Panc1 (cell line): ENCODE data around the gene PUS1. TPM values are rescaled to one million over a fixed set of nuclear protein-coding genes. Genes with fewer than 3 reads are reported as not detected.

ENCODE experiments used
- ATAC-seq: fragments of 200-7000 bp; cut with Tn5 transposase; 2 replicates; pipeline ENCODE4 v1.9.1; 2020; ENCODE audit warnings: mild to moderate bottlenecking, moderate library complexity
- BruUV-seq: library from RNA; stranded (reverse); fragments of 400-500 nt; replicated peaks from 2 replicates; lab custom pipeline; 2021; lab: Mats Ljungman, UMichigan
- CTCF ChIA-PET: fragments of 300-600 bp; sonication (Branson Sonifier 250); formaldehyde crosslinking; loops from one replicate; lab custom pipeline; 2022; ENCODE audit warnings: antibody characterized with exemption; lab: Charles Lee
- POLR2A ChIA-PET: fragments of 300-600 bp; sonication (Branson Sonifier 250); formaldehyde crosslinking; loops from one replicate; lab custom pipeline; 2022; ENCODE audit warnings: antibody characterized with exemption; lab: Charles Lee
- DNase-seq: peaks from one replicate; pipeline ENCODE4 v3.0.0-alpha.2; 2010; ENCODE audit warnings: low read depth, low spot score
- H3K27ac ChIP-seq: 2 replicates; pipeline ENCODE4 v1.5.1; 2011; ENCODE audit warnings: mild to moderate bottlenecking, low read length, inconsistent platforms
- H3K27me3 ChIP-seq: fragments of 200-500 bp; sonication (Bioruptor generic); 2 replicates; pipeline ENCODE4 v1.6.0; 2014; ENCODE audit warnings: low read length, inconsistent platforms; ENCODE audit not compliant: control insufficient read depth, insufficient read depth
- H3K36me3 ChIP-seq: fragments of 200-500 bp; sonication (Bioruptor generic); 2 replicates; pipeline ENCODE4 v1.5.1; 2014; ENCODE audit warnings: inconsistent platforms, mild to moderate bottlenecking, low read length, moderate library complexity; ENCODE audit not compliant: control insufficient read depth, insufficient read depth
- H3K4me1 ChIP-seq: 2 replicates; pipeline ENCODE4 v1.5.1; 2011; ENCODE audit warnings: inconsistent platforms, mild to moderate bottlenecking, low read length, moderate library complexity; ENCODE audit not compliant: control insufficient read depth, insufficient read depth
- H3K4me3 ChIP-seq, 2 experiments: 2 replicates each; pipeline ENCODE4 v1.5.1; 2011 to 2012; ENCODE audit warnings: low read depth in 2 of 2, low read length in 2 of 2, mild to moderate bottlenecking in 2 of 2, inconsistent platforms in 1 of 2, moderate library complexity in 1 of 2
- H3K9me3 ChIP-seq: fragments of 200-500 bp; sonication (Bioruptor generic); 2 replicates; pipeline ENCODE4 v1.5.1; 2014; ENCODE audit warnings: low read depth, mild to moderate bottlenecking, inconsistent platforms, low read length, moderate library complexity; ENCODE audit not compliant: control insufficient read depth, insufficient read depth
- POLR2AphosphoS5 ChIP-seq: IDR thresholded peaks from 2 replicates; pipeline ENCODE4 v1.6.1; 2012; ENCODE audit warnings: mild to moderate bottlenecking, low read depth, low read length, moderate library complexity
- SIN3A ChIP-seq: IDR thresholded peaks from 2 replicates; pipeline ENCODE4 v1.6.1; 2012; ENCODE audit warnings: low read depth, mild to moderate bottlenecking, low read length, moderate library complexity, borderline replicate concordance; ENCODE audit not compliant: insufficient read depth
- TCF7L2 ChIP-seq: IDR thresholded peaks from 2 replicates; pipeline ENCODE4 v1.6.1; 2011; ENCODE audit warnings: mild to moderate bottlenecking, low read depth, low read length, inconsistent platforms
- in situ Hi-C: cut with HindIII; loops from 2 replicates; pipeline ENCODE4 v1.10.0; 2016; ENCODE audit warnings: low sequenced_read_pairs, low pct_unique_long_range_greater_than_20kb
- intact Hi-C: fragments of 100-400 bp; cut with micrococcal nuclease; formaldehyde crosslinking; loops from one replicate; pipeline ENCODE4 v1.10.0; 2022; ENCODE audit not compliant: unreplicated experiment
- total RNA-seq: library from RNA; stranded (reverse); gene quantifications from one replicate; pipeline ENCODE4 v1.2.1, GENCODE V29; 2021; ENCODE audit not compliant: unreplicated experiment
- TF ChIP-seq, protein P1 (sequence below): fragments of 450-650 bp; IDR thresholded peaks from 2 replicates; pipeline ENCODE4 v1.5.1; 2017; ENCODE audit warnings: mild to moderate bottlenecking
- TF ChIP-seq, protein P2 (sequence below), 2 experiments: IDR thresholded peaks; 2 replicates each; pipeline ENCODE4 v1.6.1; 2011 to 2012; ENCODE audit warnings: low read depth in 2 of 2, control low read depth in 1 of 2, low read length in 1 of 2, mild to moderate bottlenecking in 1 of 2, moderate library complexity in 1 of 2; ENCODE audit not compliant: insufficient read depth in 1 of 2

The PUS1 gene
- total RNA-seq, 1 experiment from 2014 or later: 108 TPM

DNA sequence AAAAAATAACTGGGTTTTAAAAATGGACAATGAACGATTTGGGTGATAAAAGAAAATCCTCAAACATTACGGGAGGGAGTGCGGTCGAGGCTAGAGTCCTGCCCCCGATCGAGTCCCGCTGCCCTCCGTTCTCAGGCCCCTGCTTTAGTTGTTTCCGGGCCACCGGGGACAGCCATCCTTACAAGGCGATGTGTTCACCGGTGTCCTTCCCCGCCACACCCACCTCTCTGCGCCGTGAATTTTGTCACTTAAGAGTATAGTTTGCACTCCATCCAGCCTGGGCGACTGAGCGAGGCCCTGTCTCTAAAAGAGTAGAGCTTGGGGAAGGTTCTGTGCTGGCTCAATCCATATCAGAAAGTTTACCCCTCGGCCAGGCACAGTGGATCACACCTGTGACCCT lies 31.8 kb upstream of the PUS1 start:
- no peaks in the 10 kb centered on the region for H3K36me3 ChIP-seq
- intact Hi-C loops: no loop called here
- no peak overlapping the region for H3K27ac ChIP-seq

GRCh38 chr12:131897875-131898274 lies 31.2 kb upstream of the PUS1 start:
- H3K27ac ChIP-seq: no peak overlapping the region
- in situ Hi-C loops (no loop called here), intact Hi-C loops (no loop called here)
- peaks cover 4% of the 10 kb centered on the region; the same call in 1 of the 2 replicates for H3K4me1 ChIP-seq
- no peak for DNase-seq
- ChIA-PET CTCF (no interaction called here), POLR2A (interaction anchor here (0.6 kb wide), 1 partner anchor 36 kb away, joined by 3 read pairs; no protein-coding TSS in a partner anchor)
- no peaks in the 10 kb centered on the region for H3K27me3 ChIP-seq
- TF ChIP-seq, protein P1, sequence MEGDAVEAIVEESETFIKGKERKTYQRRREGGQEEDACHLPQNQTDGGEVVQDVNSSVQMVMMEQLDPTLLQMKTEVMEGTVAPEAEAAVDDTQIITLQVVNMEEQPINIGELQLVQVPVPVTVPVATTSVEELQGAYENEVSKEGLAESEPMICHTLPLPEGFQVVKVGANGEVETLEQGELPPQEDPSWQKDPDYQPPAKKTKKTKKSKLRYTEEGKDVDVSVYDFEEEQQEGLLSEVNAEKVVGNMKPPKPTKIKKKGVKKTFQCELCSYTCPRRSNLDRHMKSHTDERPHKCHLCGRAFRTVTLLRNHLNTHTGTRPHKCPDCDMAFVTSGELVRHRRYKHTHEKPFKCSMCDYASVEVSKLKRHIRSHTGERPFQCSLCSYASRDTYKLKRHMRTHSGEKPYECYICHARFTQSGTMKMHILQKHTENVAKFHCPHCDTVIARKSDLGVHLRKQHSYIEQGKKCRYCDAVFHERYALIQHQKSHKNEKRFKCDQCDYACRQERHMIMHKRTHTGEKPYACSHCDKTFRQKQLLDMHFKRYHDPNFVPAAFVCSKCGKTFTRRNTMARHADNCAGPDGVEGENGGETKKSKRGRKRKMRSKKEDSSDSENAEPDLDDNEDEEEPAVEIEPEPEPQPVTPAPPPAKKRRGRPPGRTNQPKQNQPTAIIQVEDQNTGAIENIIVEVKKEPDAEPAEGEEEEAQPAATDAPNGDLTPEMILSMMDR: no peak
- TF ChIP-seq SIN3A: no peak
- no peak for TF ChIP-seq POLR2AphosphoS5
- TF ChIP-seq, protein P2, sequence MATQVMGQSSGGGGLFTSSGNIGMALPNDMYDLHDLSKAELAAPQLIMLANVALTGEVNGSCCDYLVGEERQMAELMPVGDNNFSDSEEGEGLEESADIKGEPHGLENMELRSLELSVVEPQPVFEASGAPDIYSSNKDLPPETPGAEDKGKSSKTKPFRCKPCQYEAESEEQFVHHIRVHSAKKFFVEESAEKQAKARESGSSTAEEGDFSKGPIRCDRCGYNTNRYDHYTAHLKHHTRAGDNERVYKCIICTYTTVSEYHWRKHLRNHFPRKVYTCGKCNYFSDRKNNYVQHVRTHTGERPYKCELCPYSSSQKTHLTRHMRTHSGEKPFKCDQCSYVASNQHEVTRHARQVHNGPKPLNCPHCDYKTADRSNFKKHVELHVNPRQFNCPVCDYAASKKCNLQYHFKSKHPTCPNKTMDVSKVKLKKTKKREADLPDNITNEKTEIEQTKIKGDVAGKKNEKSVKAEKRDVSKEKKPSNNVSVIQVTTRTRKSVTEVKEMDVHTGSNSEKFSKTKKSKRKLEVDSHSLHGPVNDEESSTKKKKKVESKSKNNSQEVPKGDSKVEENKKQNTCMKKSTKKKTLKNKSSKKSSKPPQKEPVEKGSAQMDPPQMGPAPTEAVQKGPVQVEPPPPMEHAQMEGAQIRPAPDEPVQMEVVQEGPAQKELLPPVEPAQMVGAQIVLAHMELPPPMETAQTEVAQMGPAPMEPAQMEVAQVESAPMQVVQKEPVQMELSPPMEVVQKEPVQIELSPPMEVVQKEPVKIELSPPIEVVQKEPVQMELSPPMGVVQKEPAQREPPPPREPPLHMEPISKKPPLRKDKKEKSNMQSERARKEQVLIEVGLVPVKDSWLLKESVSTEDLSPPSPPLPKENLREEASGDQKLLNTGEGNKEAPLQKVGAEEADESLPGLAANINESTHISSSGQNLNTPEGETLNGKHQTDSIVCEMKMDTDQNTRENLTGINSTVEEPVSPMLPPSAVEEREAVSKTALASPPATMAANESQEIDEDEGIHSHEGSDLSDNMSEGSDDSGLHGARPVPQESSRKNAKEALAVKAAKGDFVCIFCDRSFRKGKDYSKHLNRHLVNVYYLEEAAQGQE (IDR thresholded peaks at IDR 0.05; ENCODE audit: insufficient read depth in 1 of 2, low read depth in 2 of 2, low read length in 1 of 2): no peak
- TF ChIP-seq TCF7L2: no peak
- ATAC-seq: no peak
- H3K4me3 ChIP-seq: no peak overlapping the region
- no peaks in the 10 kb centered on the region for H3K9me3 ChIP-seq
- no TSS peak for BruUV-seq
- H3K36me3 ChIP-seq: no peaks in the 10 kb centered on the region

More for the DNA sequence above, 31.8 kb upstream of the PUS1 start:
- ChIA-PET CTCF (no interaction called here), POLR2A (no interaction called here)
- Histone ChIP-seq H3K4me1 (peaks cover 4% of the 10 kb centered on the region; the same call in 1 of the 2 replicates), H3K9me3 (no peaks in the 10 kb centered on the region), H3K4me3 (peak overlapping the region in 1 of 2 experiments; percentile 82; a peak in 1 of 4 replicates), H3K27me3 (no peaks in the 10 kb centered on the region)
- ATAC-seq (no peak), DNase-seq (no peak)
- TF ChIP-seq TCF7L2: no peak
- no peak for TF ChIP-seq POLR2AphosphoS5
- TF ChIP-seq, protein P1: no peak
- no peak for TF ChIP-seq SIN3A
- TF ChIP-seq, protein P2 (IDR thresholded peaks at IDR 0.05; ENCODE audit: insufficient read depth in 1 of 2, low read depth in 2 of 2, low read length in 1 of 2): no peak
- TSS peak; percentile 65 for BruUV-seq
- in situ Hi-C loops: no loop called here
